Activated T-helper 1 cell treated with anti-CD3 and anti-CD28 coated beads, Interleukin-12 subunit alpha, Interleukin-12 subunit beta, Interleukin-2, Interleukin-4 antibody, amounts not matched to agents 30 ng/mL and 10 ng/mL and 1 ng/mL, durations not matched to agents 14 hours and 24 hours and 36 hours (primary cell): ENCODE results near the gene SLC25A48. TPM values are rescaled to one million over a fixed set of nuclear protein-coding genes. Genes with fewer than 3 reads are reported as not detected.

ENCODE experiments used
- DNase-seq: peaks from one replicate; pipeline ENCODE4 v3.0.0; 2021; ENCODE audit warnings: low spot score
- H3K27ac Mint-ChIP-seq: one replicate; pipeline ENCODE4 v1.8.0; 2021; ENCODE audit warnings: mild to moderate bottlenecking, mixed read lengths
- H3K27me3 Mint-ChIP-seq: one replicate; pipeline ENCODE4 v1.8.0; 2022; ENCODE audit warnings: mild to moderate bottlenecking, moderate library complexity, mixed read lengths; ENCODE audit not compliant: insufficient read depth
- H3K36me3 Mint-ChIP-seq: one replicate; pipeline ENCODE4 v1.8.0; 2021; ENCODE audit warnings: low read depth, mixed read lengths
- H3K4me1 Mint-ChIP-seq: one replicate; pipeline ENCODE4 v1.8.0; 2021; ENCODE audit warnings: low read depth, mixed read lengths
- H3K4me3 Mint-ChIP-seq: one replicate; pipeline ENCODE4 v1.8.0; 2021; ENCODE audit warnings: mild to moderate bottlenecking, moderate library complexity, mixed read lengths
- H3K9me3 Mint-ChIP-seq: one replicate; pipeline ENCODE4 v1.8.0; 2021; ENCODE audit warnings: mixed read lengths
- intact Hi-C: fragments of 100-400 bp; cut with micrococcal nuclease; formaldehyde crosslinking; loops from one replicate; pipeline ENCODE4 v1.15.1; 2024
- total RNA-seq: library from RNA; stranded (reverse); gene quantifications from 2 replicates; pipeline ENCODE4 v1.2.3, GENCODE V29; 2022

SLC25A48 gene
- total RNA-seq, 1 donor from 2014 or later: not detected

GRCh38 chr5:135883026-135883425 lies 48.6 kb downstream of the SLC25A48 start:
- H3K9me3 Mint-ChIP-seq: no peaks in the 10 kb centered on the region
- peaks cover 8% of the 10 kb centered on the region for H3K4me1 Mint-ChIP-seq
- DNase-seq: no peak
- no peaks in the 10 kb centered on the region for H3K36me3 Mint-ChIP-seq
- H3K27me3 Mint-ChIP-seq: peaks cover 6% of the 10 kb centered on the region
- no peak overlapping the region for H3K4me3 Mint-ChIP-seq
- H3K27ac Mint-ChIP-seq: no peak overlapping the region
- intact Hi-C loops: no loop called here

DNA sequence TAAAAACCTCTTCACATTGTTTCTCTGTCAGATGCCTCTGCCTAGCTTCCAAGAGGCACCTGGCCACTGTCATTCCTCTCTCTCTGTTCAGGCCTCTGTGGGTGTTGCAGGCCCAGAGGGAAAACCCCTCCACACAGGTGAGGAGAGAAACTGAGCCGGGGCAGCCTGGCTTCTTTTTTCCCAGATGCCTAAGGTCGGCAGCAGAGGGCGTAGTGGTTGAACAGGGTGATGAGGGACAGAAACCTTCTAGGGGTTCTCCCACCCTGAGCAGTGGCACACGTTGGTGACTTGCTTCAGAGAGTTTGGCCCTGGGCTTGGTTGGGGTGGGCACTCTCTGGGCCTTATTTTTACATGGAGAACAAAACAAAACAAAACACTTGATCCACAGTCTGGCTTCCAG lies 49.0 kb downstream of the SLC25A48 start:
- no peaks in the 10 kb centered on the region for H3K9me3 Mint-ChIP-seq
- H3K27ac Mint-ChIP-seq: no peak overlapping the region
- no peak for DNase-seq
- H3K27me3 Mint-ChIP-seq: peaks cover 7% of the 10 kb centered on the region
- H3K36me3 Mint-ChIP-seq: no peaks in the 10 kb centered on the region
- peaks cover 8% of the 10 kb centered on the region for H3K4me1 Mint-ChIP-seq
- intact Hi-C loops: no loop called here
- H3K4me3 Mint-ChIP-seq: no peak overlapping the region

DNA sequence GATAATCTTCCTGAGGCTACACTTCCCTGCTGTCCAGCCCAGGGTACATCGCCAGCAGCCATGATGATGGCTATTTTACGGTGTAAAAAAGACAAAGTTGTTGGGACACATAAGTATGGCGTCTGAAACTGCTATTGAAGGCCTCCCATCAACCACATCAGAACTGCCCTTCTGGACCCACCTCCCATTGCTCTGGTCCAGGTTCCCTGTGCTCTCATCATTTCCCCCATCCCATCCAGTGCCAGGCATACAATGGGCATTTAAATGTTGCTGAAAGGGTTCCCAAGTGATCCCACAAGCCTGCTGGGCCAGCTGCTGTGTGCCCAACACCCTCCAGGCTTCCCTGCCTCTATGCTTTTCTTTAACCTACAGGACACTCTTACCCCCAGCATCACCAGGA lies 50.6 kb downstream of the SLC25A48 start:
- DNase-seq: no peak
- Mint-ChIP-seq H3K27ac (no peak overlapping the region), H3K27me3 (peaks cover 15% of the 10 kb centered on the region), H3K36me3 (no peaks in the 10 kb centered on the region), H3K4me3 (no peak overlapping the region), H3K4me1 (peaks cover 8% of the 10 kb centered on the region), H3K9me3 (no peaks in the 10 kb centered on the region)
- intact Hi-C loops: loop anchor here (5.0 kb wide), 1 partner anchor 542 kb away; no protein-coding TSS in a partner anchor

DNA sequence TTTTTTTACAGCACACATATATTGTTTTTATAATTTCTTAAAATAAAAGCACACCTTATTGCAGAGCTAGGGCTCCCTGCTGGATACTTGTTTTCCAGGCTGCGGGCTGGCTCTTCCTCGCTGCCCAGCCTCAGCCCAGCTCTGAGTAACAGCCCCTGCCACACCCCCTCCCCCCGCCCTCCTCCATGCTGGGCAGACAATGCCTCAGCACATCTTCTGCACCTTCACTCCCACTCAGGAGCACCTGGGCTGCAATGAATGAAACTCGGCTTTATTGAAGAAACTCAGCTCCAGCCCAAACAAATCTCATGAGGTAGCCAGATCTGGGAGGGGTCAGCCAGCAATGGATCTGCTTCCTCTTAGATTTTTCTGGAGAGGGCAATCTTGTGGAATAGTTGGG lies 51.7 kb downstream of the SLC25A48 start:
- H3K4me3 Mint-ChIP-seq: no peak overlapping the region
- no peaks in the 10 kb centered on the region for H3K36me3 Mint-ChIP-seq
- peaks cover 15% of the 10 kb centered on the region for H3K27me3 Mint-ChIP-seq
- no peak overlapping the region for H3K27ac Mint-ChIP-seq
- H3K4me1 Mint-ChIP-seq: peaks cover 14% of the 10 kb centered on the region
- intact Hi-C loops: loop anchor here (5.0 kb wide), 1 partner anchor 541 kb away; no protein-coding TSS in a partner anchor
- H3K9me3 Mint-ChIP-seq: no peaks in the 10 kb centered on the region
- DNase-seq: no peak

DNA sequence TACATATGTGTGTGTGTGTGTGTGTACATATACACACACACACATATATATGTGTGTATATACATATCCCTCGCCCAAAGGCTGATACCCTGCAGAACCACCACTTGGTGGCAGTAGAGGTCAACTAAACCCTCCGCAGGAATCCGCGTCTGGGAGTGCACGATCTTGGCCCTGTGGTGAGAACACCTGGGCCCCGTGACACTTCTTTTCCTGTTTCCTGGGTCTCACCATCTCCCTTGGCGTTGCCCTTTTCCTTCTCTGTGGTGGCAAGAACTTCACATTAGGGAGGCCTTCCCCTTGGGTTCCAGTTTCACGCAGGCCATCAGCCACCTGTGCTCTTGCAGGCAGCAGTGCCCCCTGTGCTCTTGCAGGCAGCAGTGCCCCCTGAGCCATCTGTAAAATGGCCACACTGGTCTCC lies 53.0 kb downstream of the SLC25A48 start:
- Mint-ChIP-seq H3K27ac (no peak overlapping the region), H3K36me3 (no peaks in the 10 kb centered on the region), H3K9me3 (no peaks in the 10 kb centered on the region), H3K4me1 (peaks cover 14% of the 10 kb centered on the region), H3K4me3 (no peak overlapping the region), H3K27me3 (peaks cover 18% of the 10 kb centered on the region)
- intact Hi-C loops: loop anchor here (1.0 to 5.0 kb wide), 5 partner anchors 175 to 540 kb away; no protein-coding TSS in a partner anchor
- DNase-seq: peak; percentile 53

- Mint-ChIP-seq H3K27ac (no peak overlapping the region), H3K4me3 (no peak overlapping the region), H3K4me1 (peaks cover 14% of the 10 kb centered on the region), H3K36me3 (no peaks in the 10 kb centered on the region), H3K9me3 (no peaks in the 10 kb centered on the region), H3K27me3 (peaks cover 20% of the 10 kb centered on the region)
- DNase-seq: no peak
- intact Hi-C loops: loop anchor here (1.0 to 5.0 kb wide), 5 partner anchors 174 to 539 kb away; no protein-coding TSS in a partner anchor
Measured at GRCh38 chr5:135887881-135888614, 53.6 kb downstream of the SLC25A48 start.

GRCh38 chr5:135890296-135890695 lies 55.8 kb downstream of the SLC25A48 start:
- H3K4me1 Mint-ChIP-seq: peaks cover 14% of the 10 kb centered on the region
- no peaks in the 10 kb centered on the region for H3K36me3 Mint-ChIP-seq
- no peak overlapping the region for H3K27ac Mint-ChIP-seq
- H3K27me3 Mint-ChIP-seq: peaks cover 25% of the 10 kb centered on the region
- no peak overlapping the region for H3K4me3 Mint-ChIP-seq
- intact Hi-C loops: no loop called here
- H3K9me3 Mint-ChIP-seq: no peaks in the 10 kb centered on the region
- DNase-seq: no peak

- intact Hi-C loops: no loop called here
- no peak overlapping the region for H3K27ac Mint-ChIP-seq
Measured at GRCh38 chr5:135890867-135891266, 56.4 kb downstream of the SLC25A48 start.

GRCh38 chr5:135891268-135891667 lies 56.8 kb downstream of the SLC25A48 start:
- H3K9me3 Mint-ChIP-seq: no peaks in the 10 kb centered on the region
- intact Hi-C loops: no loop called here
- peaks cover 14% of the 10 kb centered on the region for H3K4me1 Mint-ChIP-seq
- peaks cover 27% of the 10 kb centered on the region for H3K27me3 Mint-ChIP-seq
- no peak overlapping the region for H3K4me3 Mint-ChIP-seq
- H3K36me3 Mint-ChIP-seq: no peaks in the 10 kb centered on the region
- no peak overlapping the region for H3K27ac Mint-ChIP-seq
- DNase-seq: no peak

More at GRCh38 chr5:135890867-135891266, 56.4 kb downstream of the SLC25A48 start:
- no peaks in the 10 kb centered on the region for H3K9me3 Mint-ChIP-seq
- no peaks in the 10 kb centered on the region for H3K36me3 Mint-ChIP-seq
- DNase-seq: peak; percentile 10
- H3K4me3 Mint-ChIP-seq: no peak overlapping the region
- H3K4me1 Mint-ChIP-seq: peaks cover 14% of the 10 kb centered on the region
- H3K27me3 Mint-ChIP-seq: peaks cover 27% of the 10 kb centered on the region

GRCh38 chr5:135891791-135892190 lies 57.3 kb downstream of the SLC25A48 start:
- Mint-ChIP-seq H3K4me3 (no peak overlapping the region), H3K4me1 (peaks cover 14% of the 10 kb centered on the region), H3K27ac (no peak overlapping the region), H3K36me3 (no peaks in the 10 kb centered on the region), H3K27me3 (peaks cover 27% of the 10 kb centered on the region), H3K9me3 (no peaks in the 10 kb centered on the region)
- intact Hi-C loops: no loop called here
- DNase-seq: no peak

DNA sequence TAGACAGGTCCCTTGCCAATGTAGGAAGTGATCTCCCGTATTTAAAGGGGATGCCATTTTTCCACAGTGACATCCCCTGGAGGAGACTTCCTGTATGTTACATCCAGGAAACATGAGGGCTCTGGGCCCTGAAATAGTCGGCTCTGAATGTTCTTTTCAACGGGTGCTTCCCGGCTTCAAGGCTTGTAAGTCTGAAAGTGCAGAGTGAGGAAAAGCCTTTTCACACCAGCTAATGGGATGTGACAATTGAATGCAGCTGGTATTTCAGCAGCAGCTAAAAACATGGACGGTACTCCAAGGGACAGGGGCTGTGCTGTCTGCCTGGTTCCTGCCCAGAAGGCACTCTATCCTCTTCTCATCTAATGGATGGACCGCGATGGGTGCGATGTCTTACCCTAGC lies 59.8 kb downstream of the SLC25A48 start:
- DNase-seq: no peak
- Mint-ChIP-seq H3K9me3 (no peaks in the 10 kb centered on the region), H3K27ac (no peak overlapping the region), H3K36me3 (no peaks in the 10 kb centered on the region), H3K4me1 (peaks cover 6% of the 10 kb centered on the region), H3K27me3 (peaks cover 22% of the 10 kb centered on the region), H3K4me3 (no peak overlapping the region)
- intact Hi-C loops: no loop called here

GRCh38 chr5:135894789-135895188 lies 60.3 kb downstream of the SLC25A48 start:
- intact Hi-C loops: no loop called here
- Mint-ChIP-seq H3K4me3 (no peak overlapping the region), H3K27ac (no peak overlapping the region), H3K27me3 (peaks cover 21% of the 10 kb centered on the region), H3K9me3 (no peaks in the 10 kb centered on the region), H3K4me1 (peaks cover 6% of the 10 kb centered on the region), H3K36me3 (no peaks in the 10 kb centered on the region)
- DNase-seq: no peak

- Mint-ChIP-seq H3K27ac (no peak within 1 kb of the TSS), H3K9me3 (no peaks in the 10 kb centered on the region), H3K36me3 (no peaks in the 10 kb centered on the region), H3K27me3 (peaks cover 23% of the 10 kb centered on the region), H3K4me1 (peaks cover 6% of the 10 kb centered on the region), H3K4me3 (no peak within 1 kb of the TSS)
- intact Hi-C loops: no loop called here
- no peak for DNase-seq
Measured at GRCh38 chr5:135895474-135896006, 61.1 kb downstream of the SLC25A48 start, which contains the start of gene IL9. Gene IL9 (minus strand): TSS chr5:135895841. CDS start chr5:135895816, 25 bp downstream.
